IgD-negative memory B cell (primary cell): ENCODE measurements around the gene TRMT2A. TPM values are rescaled to one million over a fixed set of nuclear protein-coding genes. Genes with fewer than 3 reads are reported as not detected.
"Not testable (repeated sequence)": the region's sequence is repeated elsewhere in the genome, so short reads cannot be mapped to it uniquely, and the experiment has no call there.

Source experiments
- H3K27ac Mint-ChIP-seq, 3 donors: one replicate each; pipeline ENCODE4 v1.8.0; 2020 to 2022; ENCODE audit warnings: mild to moderate bottlenecking in 3 of 3, mixed read lengths in 3 of 3, moderate library complexity in 1 of 3
- H3K27me3 Mint-ChIP-seq: one replicate; pipeline ENCODE4 v1.8.0; 2021; ENCODE audit warnings: mixed read lengths
- H3K36me3 Mint-ChIP-seq: one replicate; pipeline ENCODE4 v1.8.0; 2020; ENCODE audit warnings: mild to moderate bottlenecking, mixed read lengths
- H3K4me1 Mint-ChIP-seq, 3 donors: one replicate each; pipeline ENCODE4 v1.8.0; 2020 to 2022; ENCODE audit warnings: mixed read lengths in 3 of 3, mild to moderate bottlenecking in 1 of 3
- H3K4me3 Mint-ChIP-seq, 4 donors: one replicate each; pipeline ENCODE4 v1.8.0; 2020 to 2022; ENCODE audit warnings: mild to moderate bottlenecking in 4 of 4, mixed read lengths in 4 of 4, moderate library complexity in 3 of 4
- H3K9me3 Mint-ChIP-seq, 3 donors: one replicate each; pipeline ENCODE4 v1.8.0; 2020 to 2021; ENCODE audit warnings: mixed read lengths in 3 of 3, mild to moderate bottlenecking in 1 of 3
- polyA plus RNA-seq: library from polyadenylated mRNA; unstranded; fragments of 300-500 nt; fragmentation: Illumina TruSeq; gene quantifications from one replicate; pipeline ENCODE4 v1.2.3, GENCODE V29; 2021

The TRMT2A gene
- polyA plus RNA-seq, 1 donor from 2014 or later = 33.7 TPM

- not testable (repeated sequence) for H3K4me1 Mint-ChIP-seq, H3K4me3 Mint-ChIP-seq, H3K36me3 Mint-ChIP-seq, H3K27ac Mint-ChIP-seq, H3K9me3 Mint-ChIP-seq, H3K27me3 Mint-ChIP-seq
These were observed 49.7 kb downstream of the TRMT2A start for GRCh38 chr22:20067384-20067682.

- Mint-ChIP-seq H3K4me3 (no peak overlapping the region), H3K27me3 (no peaks in the 10 kb centered on the region), H3K27ac (no peak overlapping the region), H3K4me1 (no peaks in the 10 kb centered on the region), H3K36me3 (no peaks in the 10 kb centered on the region), H3K9me3 (no peaks in the 10 kb centered on the region)
These were observed 50.2 kb downstream of the TRMT2A start for GRCh38 chr22:20066617-20067383.

GRCh38 chr22:20065896-20066616 lies 51.0 kb downstream of the TRMT2A start:
- Mint-ChIP-seq H3K36me3 (no peaks in the 10 kb centered on the region), H3K9me3 (no peaks in the 10 kb centered on the region), H3K4me1 (no peaks in the 10 kb centered on the region), H3K27ac (no peak overlapping the region), H3K4me3 (no peak overlapping the region), H3K27me3 (no peaks in the 10 kb centered on the region)

DNA sequence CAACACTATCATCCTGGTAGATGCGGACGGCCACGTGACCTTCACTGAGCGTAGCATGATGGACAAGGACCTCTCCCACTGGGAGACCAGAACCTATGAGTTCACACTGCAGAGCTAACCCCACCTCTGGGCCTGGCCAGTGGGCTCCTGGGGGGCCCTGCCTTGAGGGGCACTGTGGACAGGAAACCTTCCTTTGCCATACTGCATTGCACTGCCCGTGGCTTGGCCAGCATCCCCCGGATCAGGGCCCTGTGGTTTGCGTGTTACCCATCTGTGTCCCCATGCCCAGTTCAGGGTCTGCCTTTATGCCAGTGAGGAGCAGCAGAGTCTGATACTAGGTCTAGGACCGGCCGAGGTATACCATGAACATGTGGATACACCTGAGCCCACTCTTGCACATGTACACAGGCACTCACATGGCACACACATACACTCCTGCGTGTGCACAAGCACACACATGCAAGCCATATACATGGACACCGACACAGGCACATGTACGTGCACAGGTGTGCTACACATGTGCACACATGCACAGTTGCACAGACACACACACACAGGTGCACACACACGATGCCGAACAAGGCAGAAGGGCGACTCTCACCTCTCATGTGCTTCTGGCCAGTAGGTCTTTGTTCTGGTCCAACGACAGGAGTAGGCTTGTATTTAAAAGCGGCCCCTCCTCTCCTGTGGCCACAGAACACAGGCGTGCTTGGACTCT lies 52.3 kb downstream of the TRMT2A start:
- H3K4me1 Mint-ChIP-seq = no peaks in the 10 kb centered on the region
- no peak overlapping the region for H3K4me3 Mint-ChIP-seq
- H3K36me3 Mint-ChIP-seq = no peaks in the 10 kb centered on the region
- no peaks in the 10 kb centered on the region for H3K27me3 Mint-ChIP-seq
- H3K9me3 Mint-ChIP-seq = no peaks in the 10 kb centered on the region
- H3K27ac Mint-ChIP-seq = no peak overlapping the region

DNA sequence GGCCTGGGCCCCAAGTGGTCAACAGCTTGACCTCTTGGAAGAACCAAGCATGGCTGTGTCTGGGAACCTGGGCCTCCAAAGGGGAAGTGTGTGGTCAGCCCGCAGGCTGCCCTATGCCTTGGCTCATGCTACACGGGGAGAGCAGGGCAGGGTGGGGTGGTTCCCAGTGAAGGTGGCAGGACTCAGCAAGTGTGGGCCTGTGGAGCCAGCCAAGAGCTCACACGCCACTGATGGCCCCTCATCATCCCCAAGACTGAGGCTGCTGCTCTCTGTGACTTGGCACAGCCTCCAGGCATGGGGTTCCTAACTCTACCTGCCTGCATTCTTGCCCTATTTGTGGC lies 52.9 kb downstream of the TRMT2A start:
- H3K36me3 Mint-ChIP-seq = no peaks in the 10 kb centered on the region
- H3K27ac Mint-ChIP-seq = no peak overlapping the region
- no peak overlapping the region for H3K4me3 Mint-ChIP-seq
- no peaks in the 10 kb centered on the region for H3K4me1 Mint-ChIP-seq
- H3K27me3 Mint-ChIP-seq = no peaks in the 10 kb centered on the region
- no peaks in the 10 kb centered on the region for H3K9me3 Mint-ChIP-seq

DNA sequence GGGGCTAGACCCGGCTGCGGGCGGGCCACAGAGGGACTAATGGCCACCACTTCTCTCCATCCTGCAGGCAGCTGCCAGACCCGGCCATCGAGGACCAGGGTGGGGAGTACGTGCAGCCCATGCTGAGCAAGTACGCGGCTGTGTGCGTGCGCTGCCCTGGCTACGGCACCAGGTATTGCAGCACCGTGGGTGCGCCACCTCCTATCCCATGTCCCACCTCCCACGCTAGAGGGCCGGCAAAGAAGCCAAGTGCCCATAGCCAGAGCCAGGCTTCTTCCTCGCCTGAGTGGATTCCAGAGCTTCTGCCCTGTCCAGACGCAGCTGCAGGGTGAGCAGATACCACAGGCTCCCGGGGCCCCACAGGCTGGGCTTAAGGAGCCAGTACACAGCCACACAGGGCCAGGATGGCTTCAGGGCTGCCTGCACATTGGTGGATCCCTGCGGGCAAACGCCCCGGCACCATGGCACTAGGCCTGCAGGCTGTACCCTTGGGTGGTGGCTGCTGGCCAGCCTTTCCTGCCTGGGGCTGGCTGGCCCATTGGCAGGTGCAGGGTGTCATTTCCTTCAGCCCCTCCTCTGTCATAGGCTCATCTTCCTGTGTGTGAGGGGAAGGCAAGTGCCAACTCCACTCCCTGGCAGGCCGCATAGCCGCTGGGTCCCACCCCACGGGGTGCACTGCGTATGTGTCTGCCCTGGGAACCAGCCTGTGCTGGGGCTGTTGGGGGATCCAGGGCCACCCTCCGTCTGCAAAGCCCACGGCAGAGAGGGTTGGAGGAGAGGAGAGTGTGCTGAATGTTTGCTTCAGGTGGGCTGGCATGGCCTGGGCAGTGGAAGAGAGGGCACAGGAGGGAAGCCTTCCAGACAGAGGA lies 53.5 kb downstream of the TRMT2A start:
- Mint-ChIP-seq H3K9me3 (no peaks in the 10 kb centered on the region), H3K27me3 (no peaks in the 10 kb centered on the region), H3K36me3 (peaks cover 2% of the 10 kb centered on the region), H3K27ac (no peak overlapping the region), H3K4me1 (no peaks in the 10 kb centered on the region), H3K4me3 (no peak overlapping the region)

GRCh38 chr22:20062766-20063083 lies 54.3 kb downstream of the TRMT2A start:
- Mint-ChIP-seq H3K36me3 (peaks cover 2% of the 10 kb centered on the region), H3K4me3 (no peak overlapping the region), H3K27me3 (no peaks in the 10 kb centered on the region), H3K27ac (no peak overlapping the region), H3K4me1 (no peaks in the 10 kb centered on the region), H3K9me3 (no peaks in the 10 kb centered on the region)

DNA sequence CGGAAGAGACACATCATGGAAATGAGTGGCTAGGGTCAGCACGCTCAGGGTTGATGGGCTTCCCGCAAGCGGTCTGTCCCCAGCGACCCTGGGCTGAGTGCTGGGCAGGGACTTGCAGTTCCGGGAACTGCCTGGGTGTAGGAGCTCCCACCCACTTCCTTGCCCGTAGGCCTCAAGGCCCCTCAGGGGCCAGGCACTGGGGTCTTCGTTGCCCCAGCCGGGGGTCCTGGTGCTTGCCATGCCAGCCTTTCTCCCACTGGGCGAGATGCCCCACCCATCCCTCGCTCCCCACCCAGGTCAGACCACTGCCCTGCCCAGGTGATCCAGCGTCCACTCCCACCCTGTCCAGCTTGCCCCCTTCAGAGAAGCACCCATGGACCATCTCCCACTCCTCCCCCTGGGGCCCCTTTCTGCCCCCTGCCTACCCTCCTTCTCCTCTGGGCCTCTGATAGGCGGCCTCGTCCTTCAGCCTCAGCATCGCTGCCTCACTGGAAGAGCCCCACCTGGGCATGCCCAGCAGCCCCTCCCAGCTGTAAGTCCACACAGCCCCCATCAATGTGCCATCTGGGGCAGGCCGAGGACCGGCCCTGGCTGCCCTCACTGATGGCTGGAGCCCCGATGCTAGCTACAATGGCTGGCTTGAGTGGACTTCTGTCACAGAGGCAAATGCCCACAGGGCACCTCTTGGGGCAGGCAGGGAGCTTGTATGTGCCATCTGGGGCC lies 54.8 kb downstream of the TRMT2A start:
- H3K27me3 Mint-ChIP-seq = no peaks in the 10 kb centered on the region
- no peak overlapping the region for H3K4me3 Mint-ChIP-seq
- peaks cover 2% of the 10 kb centered on the region for H3K36me3 Mint-ChIP-seq
- no peaks in the 10 kb centered on the region for H3K4me1 Mint-ChIP-seq
- no peaks in the 10 kb centered on the region for H3K9me3 Mint-ChIP-seq
- no peak overlapping the region for H3K27ac Mint-ChIP-seq

Other genes starting within 250 kb of the TRMT2A start
- gene COMT, start 175.5 kb downstream of the TRMT2A start, polyA plus RNA-seq = 85.3 TPM
- gene TXNRD2, start 175.4 kb downstream of the TRMT2A start, polyA plus RNA-seq = 17.3 TPM
- 0.16 TPM for gene ARVCF, start 100.4 kb downstream of the TRMT2A start, polyA plus RNA-seq
- gene TANGO2, start 96.1 kb downstream of the TRMT2A start, polyA plus RNA-seq = 44.5 TPM
- gene DGCR8, start 37.0 kb downstream of the TRMT2A start, polyA plus RNA-seq = 4.8 TPM
- gene RANBP1, start 1.1 kb downstream of the TRMT2A start, polyA plus RNA-seq = 110 TPM
- gene ZDHHC8, start 14.6 kb upstream of the TRMT2A start, polyA plus RNA-seq = 4.2 TPM
- not detected for gene CCDC188, start 33.8 kb upstream of the TRMT2A start, polyA plus RNA-seq
- not detected for gene RTN4R, start 151.1 kb upstream of the TRMT2A start, polyA plus RNA-seq
- 63.5 TPM for gene DGCR6L, start 202.8 kb upstream of the TRMT2A start, polyA plus RNA-seq